SIG-M5 treated with dmso at 0.1 percent for 504 hours (cell line): ENCODE results near the gene SEC31B.

ENCODE experiments used
- DNase-seq: peaks from one replicate; lab custom pipeline; 2025; ENCODE audit not compliant: unreplicated experiment; lab: John Stamatoyannopoulos, UW

SEC31B gene

GRCh38 chr10:100502926-100503494, 16.7 kb downstream of the SEC31B start:
- no peak for DNase-seq

GRCh38 chr10:100501423-100501822, 18.2 kb downstream of the SEC31B start:
- DNase-seq: no peak

- no peak for DNase-seq
These were observed 21.6 kb downstream of the SEC31B start for GRCh38 chr10:100498059-100498458.

GRCh38 chr10:100496567-100496966, 23.1 kb downstream of the SEC31B start:
- DNase-seq: no peak

GRCh38 chr10:100490531-100490930, 29.1 kb downstream of the SEC31B start:
- DNase-seq: no peak

- DNase-seq: no peak
These were observed 30.3 kb downstream of the SEC31B start for GRCh38 chr10:100489396-100489795.

- no peak for DNase-seq
These were observed 32.1 kb downstream of the SEC31B start for GRCh38 chr10:100487529-100487928.

- no peak for DNase-seq
These were observed 33.7 kb downstream of the SEC31B start for GRCh38 chr10:100485801-100486495.

- no peak for DNase-seq
These were observed 34.3 kb downstream of the SEC31B start for GRCh38 chr10:100485366-100485765.

GRCh38 chr10:100483876-100484666, 35.6 kb downstream of the SEC31B start:
- DNase-seq: no peak

GRCh38 chr10:100482834-100483185, 36.9 kb downstream of the SEC31B start:
- DNase-seq: no peak

GRCh38 chr10:100482181-100482833, 37.4 kb downstream of the SEC31B start:
- DNase-seq: peak; percentile 58

- DNase-seq: peak; percentile 86
These were observed 38.1 kb downstream of the SEC31B start for GRCh38 chr10:100481462-100482081.

- no peak for DNase-seq
These were observed 39.7 kb downstream of the SEC31B start for GRCh38 chr10:100480002-100480401.

GRCh38 chr10:100479037-100479436, 40.6 kb downstream of the SEC31B start:
- no peak for DNase-seq

GRCh38 chr10:100477970-100478369, 41.7 kb downstream of the SEC31B start:
- no peak for DNase-seq

GRCh38 chr10:100470367-100470766, 49.3 kb downstream of the SEC31B start:
- DNase-seq: no peak

GRCh38 chr10:100469756-100470155, 49.9 kb downstream of the SEC31B start:
- DNase-seq: no peak

- no peak for DNase-seq
These were observed 50.7 kb downstream of the SEC31B start for GRCh38 chr10:100468978-100469377.

- no peak for DNase-seq
These were observed 51.3 kb downstream of the SEC31B start for GRCh38 chr10:100468322-100468721.

- no peak for DNase-seq
These were observed 57.0 kb downstream of the SEC31B start, which contains the start of gene WNT8B for GRCh38 chr10:100462709-100463108. TSS of gene WNT8B (plus strand) at chr10:100463009. CDS start at chr10:100463169, 160 bp downstream.
